Measurements from ENCODE around the gene ARIH2.

DNA sequence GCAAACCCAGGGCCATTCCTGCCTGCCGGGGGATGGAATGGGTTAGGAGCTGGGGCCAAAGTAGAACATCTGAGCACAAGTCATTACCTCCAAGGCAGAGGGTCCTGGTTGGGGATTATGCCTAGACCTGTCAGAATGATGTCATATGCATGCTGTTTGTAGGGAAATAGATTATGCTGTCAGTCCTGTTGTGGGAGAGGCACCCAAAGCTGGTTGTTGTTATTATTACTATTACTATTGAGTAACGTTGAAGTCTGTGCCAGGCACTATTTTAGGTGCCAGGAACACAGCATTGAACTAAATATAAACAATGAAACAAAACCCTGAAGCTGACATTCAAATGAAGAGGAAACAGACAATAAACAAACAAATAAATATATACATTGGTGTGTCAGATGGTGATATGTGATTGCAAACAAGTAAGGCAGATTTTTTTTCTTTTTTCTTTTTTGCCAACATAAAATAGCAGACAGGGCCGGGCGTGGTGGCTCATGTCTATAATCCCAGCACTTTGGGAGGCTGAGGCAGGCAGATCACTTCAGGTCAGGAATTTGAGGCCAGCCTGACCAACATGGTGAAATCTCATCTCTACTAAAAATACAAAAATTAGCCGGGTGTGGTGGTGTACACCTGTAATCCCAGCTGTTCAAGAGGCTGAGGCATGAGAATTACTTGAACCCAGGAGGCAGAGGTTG is 73.4 kb downstream of the ARIH2 start:
- TF ChIP-seq NFIC (IDR thresholded peaks at IDR 0.05) = no peak
- TF ChIP-seq TEAD4 (IDR thresholded peaks at IDR 0.05) = no peak
- TF ChIP-seq, protein P1, sequence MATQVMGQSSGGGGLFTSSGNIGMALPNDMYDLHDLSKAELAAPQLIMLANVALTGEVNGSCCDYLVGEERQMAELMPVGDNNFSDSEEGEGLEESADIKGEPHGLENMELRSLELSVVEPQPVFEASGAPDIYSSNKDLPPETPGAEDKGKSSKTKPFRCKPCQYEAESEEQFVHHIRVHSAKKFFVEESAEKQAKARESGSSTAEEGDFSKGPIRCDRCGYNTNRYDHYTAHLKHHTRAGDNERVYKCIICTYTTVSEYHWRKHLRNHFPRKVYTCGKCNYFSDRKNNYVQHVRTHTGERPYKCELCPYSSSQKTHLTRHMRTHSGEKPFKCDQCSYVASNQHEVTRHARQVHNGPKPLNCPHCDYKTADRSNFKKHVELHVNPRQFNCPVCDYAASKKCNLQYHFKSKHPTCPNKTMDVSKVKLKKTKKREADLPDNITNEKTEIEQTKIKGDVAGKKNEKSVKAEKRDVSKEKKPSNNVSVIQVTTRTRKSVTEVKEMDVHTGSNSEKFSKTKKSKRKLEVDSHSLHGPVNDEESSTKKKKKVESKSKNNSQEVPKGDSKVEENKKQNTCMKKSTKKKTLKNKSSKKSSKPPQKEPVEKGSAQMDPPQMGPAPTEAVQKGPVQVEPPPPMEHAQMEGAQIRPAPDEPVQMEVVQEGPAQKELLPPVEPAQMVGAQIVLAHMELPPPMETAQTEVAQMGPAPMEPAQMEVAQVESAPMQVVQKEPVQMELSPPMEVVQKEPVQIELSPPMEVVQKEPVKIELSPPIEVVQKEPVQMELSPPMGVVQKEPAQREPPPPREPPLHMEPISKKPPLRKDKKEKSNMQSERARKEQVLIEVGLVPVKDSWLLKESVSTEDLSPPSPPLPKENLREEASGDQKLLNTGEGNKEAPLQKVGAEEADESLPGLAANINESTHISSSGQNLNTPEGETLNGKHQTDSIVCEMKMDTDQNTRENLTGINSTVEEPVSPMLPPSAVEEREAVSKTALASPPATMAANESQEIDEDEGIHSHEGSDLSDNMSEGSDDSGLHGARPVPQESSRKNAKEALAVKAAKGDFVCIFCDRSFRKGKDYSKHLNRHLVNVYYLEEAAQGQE (IDR thresholded peaks at IDR 0.05; ENCODE audit: low read depth) = no peak

Measured in Ishikawa (cell line).